Measurements from ENCODE around the gene ELL. TPM values are rescaled to one million over a fixed set of nuclear protein-coding genes. Genes with fewer than 3 reads are reported as not detected.

Gene ELL
- total RNA-seq, 6 experiments from 2014 or later = 15.7 to 17.8 (median 16.4) TPM

GRCh38 chr19:18507021-18507726 is 14.7 kb downstream of the ELL start:
- TF ChIP-seq CTCF (IDR thresholded peaks at IDR 0.05) = no peak
- Mint-ChIP-seq H3K4me3 (peak overlapping the region; percentile 22), H3K4me1 (ENCODE audit: low read depth) (peaks cover 45% of the 10 kb centered on the region), H3K9me3 (no peaks in the 10 kb centered on the region), H3K27me3 (ENCODE audit: insufficient read depth) (peaks cover 1% of the 10 kb centered on the region), H3K36me3 (ENCODE audit: low read depth) (no peaks in the 10 kb centered on the region), H3K27ac (peak overlapping the region; percentile 46)
- no peak for DNase-seq

GRCh38 chr19:18506101-18506930 is 15.6 kb downstream of the ELL start:
- H3K36me3 Mint-ChIP-seq (ENCODE audit: low read depth) = no peaks in the 10 kb centered on the region
- H3K9me3 Mint-ChIP-seq = no peaks in the 10 kb centered on the region
- H3K27ac Mint-ChIP-seq = 0 out of 2 replicates have a peak overlapping the region, but pooled peaks have one; percentile 46
- no peak overlapping the region for H3K4me3 Mint-ChIP-seq
- H3K27me3 Mint-ChIP-seq (ENCODE audit: insufficient read depth) = peaks cover 1% of the 10 kb centered on the region
- no peak for DNase-seq
- no peak for TF ChIP-seq CTCF (IDR thresholded peaks at IDR 0.05)
- peaks cover 47% of the 10 kb centered on the region for H3K4me1 Mint-ChIP-seq (ENCODE audit: low read depth)

- Mint-ChIP-seq H3K4me3 (no peak overlapping the region), H3K9me3 (no peaks in the 10 kb centered on the region), H3K27me3 (ENCODE audit: insufficient read depth) (peaks cover 1% of the 10 kb centered on the region), H3K4me1 (ENCODE audit: low read depth) (peaks cover 54% of the 10 kb centered on the region), H3K36me3 (ENCODE audit: low read depth) (no peaks in the 10 kb centered on the region), H3K27ac (no peak overlapping the region; the same call in 1 of the 2 replicates)
- no peak for DNase-seq
- no peak for TF ChIP-seq CTCF (IDR thresholded peaks at IDR 0.05)
Observed at GRCh38 chr19:18504886-18505610, 16.8 kb downstream of the ELL start.

- Mint-ChIP-seq H3K4me3 (no peak overlapping the region), H3K27ac (no peak overlapping the region; the same call in 1 of the 2 replicates), H3K36me3 (ENCODE audit: low read depth) (no peaks in the 10 kb centered on the region), H3K27me3 (ENCODE audit: insufficient read depth) (peaks cover 1% of the 10 kb centered on the region), H3K4me1 (ENCODE audit: low read depth) (peaks cover 54% of the 10 kb centered on the region), H3K9me3 (no peaks in the 10 kb centered on the region)
- TF ChIP-seq CTCF (IDR thresholded peaks at IDR 0.05) = no peak
- no peak for DNase-seq
Observed at GRCh38 chr19:18503971-18504885, 17.6 kb downstream of the ELL start.
